ENCODE measurements around the gene TECPR2. TPM values are rescaled to one million over a fixed set of nuclear protein-coding genes. Genes with fewer than 3 reads are reported as not detected.

Gene TECPR2
- total RNA-seq, 1 donor from 2014 or later = 15.1 TPM

- ATAC-seq (no peak), DNase-seq (ENCODE audit: low spot score) (no peak)
Measured at GRCh38 chr14:102461490-102462338, 99.0 kb downstream of the TECPR2 start.

GRCh38 chr14:102462391-102462790, 99.7 kb downstream of the TECPR2 start:
- no peak for DNase-seq (ENCODE audit: low spot score)
- ATAC-seq = no peak

- DNase-seq (ENCODE audit: low spot score) = no peak
- no peak for ATAC-seq
Measured at GRCh38 chr14:102464006-102464405, 101.3 kb downstream of the TECPR2 start.

GRCh38 chr14:102464846-102465341, 102.2 kb downstream of the TECPR2 start:
- ATAC-seq (no peak), DNase-seq (ENCODE audit: low spot score) (no peak)

- no peak for ATAC-seq
- no peak for DNase-seq (ENCODE audit: low spot score)
Measured at GRCh38 chr14:102469261-102469660, 106.5 kb downstream of the TECPR2 start.

- no peak for DNase-seq (ENCODE audit: low spot score)
Measured at GRCh38 chr14:102471921-102472790, 109.4 kb downstream of the TECPR2 start.

GRCh38 chr14:102472791-102473150, 110.0 kb downstream of the TECPR2 start:
- no peak for DNase-seq (ENCODE audit: low spot score)
- no peak for ATAC-seq

More at GRCh38 chr14:102471921-102472790, 109.4 kb downstream of the TECPR2 start:
- ATAC-seq = no peak

GRCh38 chr14:102473559-102473958, 110.8 kb downstream of the TECPR2 start:
- ATAC-seq = no peak

GRCh38 chr14:102474934-102475333, 112.2 kb downstream of the TECPR2 start:
- DNase-seq (ENCODE audit: low spot score) (no peak), ATAC-seq (no peak)

More at GRCh38 chr14:102473559-102473958, 110.8 kb downstream of the TECPR2 start:
- no peak for DNase-seq (ENCODE audit: low spot score)

- ATAC-seq = no peak
- DNase-seq (ENCODE audit: low spot score) = no peak
Measured at GRCh38 chr14:102479107-102479506, 116.4 kb downstream of the TECPR2 start.

GRCh38 chr14:102479777-102480176, 117.0 kb downstream of the TECPR2 start:
- ATAC-seq (peak; percentile 86), DNase-seq (ENCODE audit: low spot score) (peak; percentile 71)

GRCh38 chr14:102481371-102481770, 118.6 kb downstream of the TECPR2 start:
- DNase-seq (ENCODE audit: low spot score) = no peak
- ATAC-seq = no peak

GRCh38 chr14:102481791-102482238, 119.1 kb downstream of the TECPR2 start:
- ATAC-seq = no peak
- no peak for DNase-seq (ENCODE audit: low spot score)

- ATAC-seq (no peak), DNase-seq (ENCODE audit: low spot score) (no peak)
Measured at GRCh38 chr14:102484316-102484715, 121.6 kb downstream of the TECPR2 start.

- ATAC-seq (no peak), DNase-seq (ENCODE audit: low spot score) (no peak)
Measured at GRCh38 chr14:102485693-102486512, 123.2 kb downstream of the TECPR2 start.

GRCh38 chr14:102486513-102487203, 123.9 kb downstream of the TECPR2 start:
- DNase-seq (ENCODE audit: low spot score) = no peak
- ATAC-seq = no peak

GRCh38 chr14:102487204-102487577, 124.5 kb downstream of the TECPR2 start:
- DNase-seq (ENCODE audit: low spot score) (no peak), ATAC-seq (no peak)

- DNase-seq (ENCODE audit: low spot score) = no peak
- ATAC-seq = no peak
Measured at GRCh38 chr14:102490456-102490855, 127.7 kb downstream of the TECPR2 start.

GRCh38 chr14:102491366-102491765, 128.6 kb downstream of the TECPR2 start:
- DNase-seq (ENCODE audit: low spot score) = no peak

More at GRCh38 chr14:102491366-102491765, 128.6 kb downstream of the TECPR2 start:
- no peak for ATAC-seq
